Common myeloid progenitor, CD34-positive (primary cell): ENCODE results near the gene ZNF839.
A peak's percentile ranks its signal among the peaks of the same experiment; 100 is the strongest.

Experiments used
- CTCF ChIA-PET: fragments of 350-600 bp; sonication (Branson Sonifier 250); formaldehyde crosslinking; loops from one replicate; lab custom pipeline; 2021; ENCODE audit warnings: antibody characterized with exemption; lab: Charles Lee
- POLR2A ChIA-PET: fragments of 350-600 bp; sonication (Branson Sonifier 250); formaldehyde crosslinking; loops from one replicate; lab custom pipeline; 2021; ENCODE audit warnings: antibody characterized with exemption; lab: Charles Lee
- DNase-seq, 3 donors: peaks; one replicate each; pipeline versions ENCODE4 v3.0.0 to v3.0.0-alpha.2; 2013
- H3K27ac ChIP-seq, 2 experiments: 1 replicate in 1 of 2; 2 replicates in 1 of 2; pipeline ENCODE4 v1.7.0; 2013; ENCODE audit warnings: inconsistent platforms in 2 of 2, low read length in 2 of 2, mild to moderate bottlenecking in 2 of 2, low read depth in 1 of 2, moderate library complexity in 1 of 2; ENCODE audit not compliant: severe bottlenecking in 2 of 2, insufficient read depth in 1 of 2, poor library complexity in 1 of 2
- H3K27me3 ChIP-seq, 5 experiments: replicated peaks in 2 of 5; 1 replicate in 3 of 5; 2 replicates in 2 of 5; pipeline versions ENCODE4 v1.6.1 to v1.7.0; 2013; ENCODE audit warnings: low read length in 4 of 5, mild to moderate bottlenecking in 2 of 5, moderate library complexity in 2 of 5, inconsistent platforms in 1 of 5; ENCODE audit not compliant: insufficient read depth in 5 of 5, control insufficient read depth in 4 of 5
- H3K36me3 ChIP-seq, 4 experiments: 1 replicate in 2 of 4; 2 replicates in 2 of 4; pipeline versions ENCODE4 v1.6.1 to v1.7.0; 2013; ENCODE audit warnings: low read length in 3 of 4, control low read depth in 1 of 4, mild to moderate bottlenecking in 1 of 4; ENCODE audit not compliant: control insufficient read depth in 4 of 4, insufficient read depth in 4 of 4
- H3K4me1 ChIP-seq, 4 experiments: 1 replicate in 3 of 4; 2 replicates in 1 of 4; pipeline versions ENCODE4 v1.6.1 to v1.7.1; 2013; ENCODE audit warnings: low read length in 3 of 4, mild to moderate bottlenecking in 3 of 4, control low read depth in 1 of 4, inconsistent platforms in 1 of 4, moderate library complexity in 1 of 4; ENCODE audit not compliant: control insufficient read depth in 4 of 4, insufficient read depth in 4 of 4; ENCODE audit errors: control extremely low read depth in 1 of 4
- H3K4me3 ChIP-seq, 7 experiments: 1 replicate in 4 of 7; 2 replicates in 3 of 7; pipeline versions ENCODE4 v1.5.1 to v1.7.0; 2013; ENCODE audit warnings: mild to moderate bottlenecking in 7 of 7, low read length in 6 of 7, moderate library complexity in 6 of 7, inconsistent platforms in 2 of 7, low read depth in 2 of 7, control low read depth in 1 of 7; ENCODE audit not compliant: insufficient read depth in 4 of 7, control insufficient read depth in 1 of 7; ENCODE audit errors: extremely low read depth in 1 of 7
- H3K9me3 ChIP-seq, 5 experiments: 1 replicate in 4 of 5; 2 replicates in 1 of 5; pipeline versions ENCODE4 v1.6.1 to v1.7.1; 2013; ENCODE audit warnings: low read length in 4 of 5, mild to moderate bottlenecking in 2 of 5, inconsistent platforms in 1 of 5, low read depth in 1 of 5, moderate library complexity in 1 of 5; ENCODE audit not compliant: control insufficient read depth in 4 of 5, insufficient read depth in 2 of 5; ENCODE audit errors: control extremely low read depth in 1 of 5
- WGBS: methylation state at CpG from one replicate; pipeline ENCODE4 v1.1.5; 2013; ENCODE audit not compliant: insufficient coverage; 5-methylcytosine and 5-hydroxymethylcytosine counted together

The ZNF839 gene

DNA sequence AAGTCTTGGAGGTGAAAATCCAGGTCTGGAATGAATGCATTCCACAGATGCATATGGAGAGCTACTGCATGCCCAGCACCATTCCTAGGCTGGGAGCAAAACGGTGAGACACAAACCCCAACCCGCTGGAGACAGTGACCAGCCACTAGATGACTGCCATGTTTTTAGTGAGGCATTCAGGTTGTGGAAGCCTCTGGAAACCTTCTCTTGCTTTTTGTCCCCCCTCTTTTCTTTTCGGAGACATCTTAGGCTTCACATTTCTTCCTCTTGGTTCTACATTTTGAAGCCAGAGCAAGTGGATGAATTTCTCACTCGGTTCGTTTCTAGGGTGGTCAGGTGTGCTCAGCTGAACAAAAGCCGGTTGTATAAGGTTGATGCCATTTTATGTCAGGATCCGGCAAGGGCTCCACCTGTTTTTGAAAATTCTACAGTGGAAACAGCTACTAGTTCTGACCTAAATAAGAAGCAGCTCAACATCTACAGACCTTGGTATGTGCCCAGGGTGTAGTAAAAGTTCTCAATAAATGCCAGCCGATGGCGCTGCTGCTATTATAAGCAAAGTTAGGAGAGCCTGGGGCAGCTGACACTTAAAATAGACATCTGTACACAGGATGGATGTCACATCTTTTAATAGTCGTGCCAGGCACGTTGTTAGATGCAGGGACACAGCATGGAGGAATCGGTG, 1.8 kb upstream of the ZNF839 start:
- peaks cover 0 to 5% (median 0%) of the 10 kb centered on the region in 4 experiments for H3K36me3 ChIP-seq
- peak overlapping the region in 1 of 2 experiments; percentile 78 for H3K27ac ChIP-seq
- 83% methylated on average over 12 of the region's 12 CpGs for WGBS
- peak overlapping the region in 6 of 7 experiments; percentile 61 to 79 (median 75) for H3K4me3 ChIP-seq
- DNase-seq, result peak in 2 of 3 donors; percentile 51 to 53
- H3K9me3 ChIP-seq, result no peaks in the 10 kb centered on the region
- ChIA-PET POLR2A (interaction anchor here (0.9 kb wide), 1 partner anchor 13 kb away, joined by 4 read pairs; the partner anchor contains the start of gene MOK), CTCF (interaction anchor here (0.7 to 5.9 kb wide), 8 partner anchors 9 to 271 kb away, joined by 3 to 34 read pairs (median 4); no protein-coding TSS in a partner anchor)
- no peaks in the 10 kb centered on the region for H3K27me3 ChIP-seq
- peaks cover 0 to 55% (median 46%) of the 10 kb centered on the region in 4 experiments for H3K4me1 ChIP-seq

DNA sequence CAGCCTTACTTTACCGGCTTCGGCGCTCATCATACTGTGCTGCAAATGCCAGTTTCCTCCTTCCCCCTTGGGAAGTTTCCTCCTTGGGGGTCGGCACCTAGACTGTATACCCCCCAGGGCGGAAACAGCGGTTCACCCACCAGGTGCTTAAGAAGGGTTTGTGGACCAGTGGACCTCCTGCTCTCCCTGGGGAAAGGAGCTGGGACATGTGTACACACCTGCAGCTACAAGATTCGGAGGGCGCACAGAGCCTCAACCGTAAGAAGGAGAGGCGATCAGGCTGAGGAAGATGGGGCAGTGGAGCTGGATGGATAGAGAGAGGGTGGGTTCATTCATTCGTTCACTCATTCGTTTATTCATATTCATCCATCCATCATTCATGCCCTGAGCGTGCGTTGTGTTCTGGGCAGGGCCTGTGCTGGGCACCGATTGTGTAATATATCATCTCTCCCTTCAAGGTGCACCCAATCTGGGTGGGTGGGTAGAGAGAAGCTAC, 717 bp upstream of the ZNF839 start:
- ChIA-PET CTCF (interaction anchor here (0.8 to 2.8 kb wide), 6 partner anchors 8 to 256 kb away, joined by 3 to 7 read pairs (median 4); partner anchors contain the start of gene MOK), POLR2A (no interaction called here)
- Histone ChIP-seq H3K4me3 (peak overlapping the region; percentile 71 to 93 (median 90)), H3K4me1 (peaks cover 0 to 56% (median 45%) of the 10 kb centered on the region in 4 experiments), H3K27ac (peak overlapping the region; percentile 77 to 90), H3K27me3 (no peaks in the 10 kb centered on the region), H3K36me3 (peaks cover 0 to 5% (median 0%) of the 10 kb centered on the region in 4 experiments), H3K9me3 (no peaks in the 10 kb centered on the region)
- DNase-seq, result no peak
- 85% methylated on average over 6 of the region's 15 CpGs for WGBS

DNA sequence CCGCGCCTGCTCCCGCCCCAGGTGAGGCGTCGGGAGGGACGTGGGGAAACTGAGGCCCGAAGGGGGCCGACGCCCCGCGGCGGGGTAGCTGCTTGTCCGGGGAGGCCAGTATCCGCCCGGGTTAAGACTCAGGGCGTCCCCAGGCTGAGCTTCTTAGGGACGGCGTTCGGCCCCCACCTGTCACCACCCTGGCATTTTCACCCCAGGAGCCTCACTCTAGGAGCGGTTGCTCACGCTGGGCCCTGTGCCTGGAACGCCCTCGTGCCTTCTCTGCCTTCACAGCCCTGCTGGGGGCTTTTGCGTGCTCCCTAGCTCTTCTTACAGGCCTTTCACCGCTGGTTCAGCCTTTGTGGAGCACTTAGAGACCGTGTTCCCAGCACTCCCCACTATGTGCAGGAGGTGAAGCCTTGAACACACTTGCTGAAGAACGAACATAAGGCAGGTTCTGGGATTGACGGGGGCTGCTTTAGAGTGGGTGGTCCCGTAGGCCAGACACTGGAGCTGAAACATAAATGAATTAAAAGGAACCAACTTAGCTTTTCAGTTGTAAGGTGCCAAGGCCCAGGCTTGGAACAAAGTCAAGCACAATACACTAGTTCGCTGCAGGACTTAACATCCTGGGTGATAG, 601 bp downstream of the ZNF839 start:
- WGBS, result 6% methylated on average over 30 of the region's 30 CpGs
- peaks cover 0 to 48% (median 37%) of the 10 kb centered on the region in 4 experiments for H3K4me1 ChIP-seq
- peak overlapping the region; percentile 71 to 93 (median 90) for H3K4me3 ChIP-seq
- H3K27ac ChIP-seq, result peak overlapping the region; percentile 77 to 90
- H3K27me3 ChIP-seq, result no peaks in the 10 kb centered on the region
- CTCF ChIA-PET, result interaction anchor here (0.6 to 2.8 kb wide), 8 partner anchors 8 to 257 kb away, joined by 3 to 7 read pairs (median 4); partner anchors contain the start of gene MOK
- peaks cover 0 to 5% (median 0%) of the 10 kb centered on the region in 4 experiments for H3K36me3 ChIP-seq
- POLR2A ChIA-PET, result no interaction called here
- no peaks in the 10 kb centered on the region for H3K9me3 ChIP-seq
- peak in 2 of 3 donors; percentile 72 to 75 for DNase-seq

DNA sequence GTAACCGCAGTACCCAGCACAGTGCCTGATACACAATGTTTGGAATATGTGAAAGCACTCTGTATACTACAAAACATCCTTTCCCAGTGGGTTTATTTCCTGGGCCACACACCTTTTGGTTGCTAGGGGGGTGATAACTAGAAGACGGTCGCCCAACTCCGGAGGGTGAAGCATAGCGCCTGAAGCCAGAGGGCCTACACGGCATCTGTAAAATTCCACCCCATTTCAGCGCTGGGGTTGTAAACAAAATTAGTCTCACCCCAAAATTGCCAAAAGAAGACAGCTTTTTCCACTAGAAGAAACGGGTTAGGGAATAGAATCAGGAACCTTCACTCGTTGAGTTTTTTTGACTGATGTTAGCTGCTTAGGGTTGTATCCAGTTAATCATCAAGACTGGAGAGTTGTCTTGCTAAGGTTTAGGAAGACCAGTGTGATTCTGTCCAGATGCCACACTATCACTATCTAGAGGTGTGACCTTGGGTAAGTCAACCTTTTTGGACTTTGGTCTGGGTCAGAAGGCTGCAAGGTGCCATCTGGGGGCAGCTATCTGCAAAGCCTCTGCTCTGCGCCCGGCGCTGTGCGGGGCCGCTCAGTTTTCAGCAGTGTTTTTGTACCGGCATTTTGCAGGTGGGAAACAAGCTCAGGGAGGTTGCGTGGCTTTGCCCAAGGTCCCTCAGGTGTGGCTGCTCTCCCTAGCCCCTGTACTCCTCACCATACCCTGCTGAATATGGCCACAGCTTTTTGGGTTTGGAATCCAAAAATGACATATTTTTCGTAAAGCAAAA, 1.3 kb downstream of the ZNF839 start:
- peaks cover 0 to 8% (median 3%) of the 10 kb centered on the region in 4 experiments for H3K36me3 ChIP-seq
- POLR2A ChIA-PET, result no interaction called here
- peaks cover 0 to 47% (median 36%) of the 10 kb centered on the region in 4 experiments for H3K4me1 ChIP-seq
- peak overlapping the region in 1 of 2 experiments; percentile 90 for H3K27ac ChIP-seq
- H3K4me3 ChIP-seq, result peak overlapping the region in 5 of 7 experiments; percentile 84 to 93 (median 91)
- no peak for DNase-seq
- H3K9me3 ChIP-seq, result no peaks in the 10 kb centered on the region
- H3K27me3 ChIP-seq, result no peaks in the 10 kb centered on the region
- CTCF ChIA-PET, result interaction anchor here (0.7 to 2.8 kb wide), 10 partner anchors 9 to 258 kb away, joined by 3 to 7 read pairs (median 4); no protein-coding TSS in a partner anchor
- WGBS, result 100% methylated on average over 16 of the region's 17 CpGs

DNA sequence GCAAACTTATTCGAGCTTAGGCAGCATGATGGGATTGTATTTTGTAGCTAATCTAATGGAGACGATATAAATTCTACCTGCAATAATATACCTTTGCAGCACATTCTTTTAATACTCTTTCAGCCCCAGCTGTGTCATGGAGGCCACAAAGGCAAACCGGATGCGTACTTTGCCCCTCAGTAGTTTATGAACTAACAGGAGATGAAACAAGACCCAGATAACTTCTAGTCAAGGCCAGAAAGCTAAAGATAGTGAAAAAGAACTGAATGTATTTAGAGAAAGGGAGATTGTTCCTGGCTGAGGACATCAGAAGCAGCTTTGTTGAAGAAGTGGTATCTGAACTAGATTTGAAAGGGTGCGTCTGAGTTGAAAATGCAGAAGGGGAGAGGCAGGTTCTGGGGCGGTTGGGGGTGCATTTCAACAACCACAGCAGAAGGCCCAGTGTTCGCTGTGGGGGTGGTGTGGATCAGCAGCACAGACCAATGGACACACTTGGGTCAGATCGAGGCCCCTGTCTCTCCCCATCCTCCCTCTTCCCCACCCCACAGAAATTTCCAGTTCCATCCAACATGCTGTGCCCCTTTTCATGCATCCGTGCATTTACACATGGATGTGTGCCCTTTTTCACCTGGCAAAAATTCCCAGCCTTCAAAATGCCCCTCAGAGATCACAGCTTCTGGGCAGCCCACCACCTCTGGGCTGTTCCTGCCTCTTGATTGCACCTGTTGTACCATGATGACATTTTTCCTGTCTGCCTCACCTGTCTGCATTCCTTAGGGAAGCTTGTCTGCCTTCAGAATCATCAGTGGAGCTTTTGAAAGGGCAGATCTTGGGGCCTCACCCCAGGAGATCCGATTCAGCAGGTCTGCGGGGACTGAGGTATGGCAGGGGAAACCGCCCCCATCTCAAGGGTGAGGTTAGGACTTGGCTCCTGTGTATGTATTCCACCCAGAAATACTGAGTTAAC, 2.2 kb downstream of the ZNF839 start:
- H3K36me3 ChIP-seq, result peaks cover 0 to 15% (median 6%) of the 10 kb centered on the region in 4 experiments
- H3K4me3 ChIP-seq, result no peak overlapping the region
- H3K4me1 ChIP-seq, result peaks cover 0 to 39% (median 28%) of the 10 kb centered on the region in 4 experiments
- CTCF ChIA-PET, result interaction anchor here (0.7 to 2.3 kb wide), 10 partner anchors 8 to 360 kb away, joined by 3 to 6 read pairs (median 3); no protein-coding TSS in a partner anchor
- H3K9me3 ChIP-seq, result no peaks in the 10 kb centered on the region
- 98% methylated on average over 7 of the region's 12 CpGs for WGBS
- no peak overlapping the region for H3K27ac ChIP-seq
- POLR2A ChIA-PET, result no interaction called here
- DNase-seq, result no peak
- H3K27me3 ChIP-seq, result no peaks in the 10 kb centered on the region
